GM21619 (cell line): ENCODE results near the gene LSM14A.
"Not testable (repeated sequence)": the region's sequence is repeated elsewhere in the genome, so short reads cannot be mapped to it uniquely, and the experiment has no call there.

ENCODE experiments used
- ATAC-seq: cut with Tn5 transposase; IDR thresholded peaks from one replicate; pipeline ENCODE4 v1.9.1; 2021; ENCODE audit not compliant: unreplicated experiment

LSM14A gene

DNA sequence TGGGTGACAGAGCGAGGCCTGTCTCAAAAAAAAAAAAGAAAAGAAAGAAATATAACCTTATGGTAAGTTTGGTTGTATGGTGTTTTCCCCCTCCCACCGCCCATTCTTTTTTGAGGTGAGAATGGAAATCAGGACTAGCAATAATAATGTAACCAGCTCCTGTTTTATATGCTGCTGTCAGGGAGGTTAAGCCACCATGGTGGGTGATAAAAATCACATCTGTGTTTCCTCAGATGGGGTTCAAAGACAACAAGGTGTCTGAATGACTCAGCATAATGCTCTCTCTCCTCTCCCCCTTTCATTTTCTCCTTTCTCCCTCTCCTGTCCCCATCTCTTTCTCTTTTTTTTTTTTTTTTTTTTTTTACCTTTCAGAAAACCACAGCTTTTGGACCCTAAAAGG, 53.7 kb downstream of the LSM14A start:
- ATAC-seq, result no peak

DNA sequence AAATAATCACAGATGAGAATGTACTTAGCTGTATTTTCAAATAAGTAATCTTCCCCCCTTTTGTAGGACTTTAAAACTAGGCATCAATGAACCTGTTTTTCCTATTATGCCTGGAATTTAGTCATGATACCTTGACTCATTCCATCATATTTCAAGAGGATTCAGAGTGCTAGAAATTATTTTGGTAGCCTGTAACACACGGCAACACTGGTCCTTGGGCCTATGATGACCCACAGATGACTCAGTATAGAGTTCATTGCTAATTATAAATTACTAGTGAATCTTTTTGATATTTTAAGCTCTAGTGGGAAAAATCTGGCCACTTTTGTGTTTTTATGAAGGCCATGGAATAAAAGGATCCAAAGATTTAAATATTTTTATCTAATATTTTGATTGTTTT, 56.0 kb downstream of the LSM14A start:
- no peak for ATAC-seq

DNA sequence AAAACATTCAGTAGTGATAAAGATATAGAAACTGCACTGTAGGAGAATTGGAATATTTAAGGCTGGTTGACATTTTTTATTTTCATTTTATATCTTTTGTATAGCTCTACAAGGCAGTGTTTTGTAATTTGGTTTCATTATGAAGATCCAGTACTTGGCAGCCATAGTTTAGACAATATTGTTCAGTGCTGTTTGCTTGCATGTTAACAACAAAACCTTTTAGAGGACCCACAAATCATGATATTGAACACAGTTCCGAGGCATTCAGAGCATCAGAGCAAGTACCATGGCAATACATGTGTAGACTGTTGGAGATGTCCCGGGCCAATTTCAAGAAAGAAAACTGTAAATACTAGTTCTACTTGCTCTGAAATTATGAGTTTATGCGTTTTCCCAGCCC, 56.5 kb downstream of the LSM14A start:
- no peak for ATAC-seq

DNA sequence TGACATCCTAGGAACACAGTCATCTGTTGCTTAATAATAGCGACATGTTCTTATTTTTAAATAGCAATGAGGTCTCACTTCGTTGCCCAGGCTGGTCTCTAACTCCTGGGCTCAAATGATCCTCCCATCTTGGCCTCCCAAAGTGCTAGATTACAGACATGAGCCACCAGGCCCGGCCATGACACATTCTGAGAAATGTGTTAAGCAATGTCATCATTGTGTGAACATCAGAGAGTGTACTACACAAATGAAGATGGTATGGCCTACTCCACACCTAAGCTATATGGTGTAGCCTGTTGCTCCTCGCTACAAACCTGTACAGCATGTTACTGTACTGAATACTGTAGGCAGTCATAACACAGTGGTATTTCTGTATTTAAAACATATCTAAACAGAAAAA, 57.4 kb downstream of the LSM14A start:
- no peak for ATAC-seq

DNA sequence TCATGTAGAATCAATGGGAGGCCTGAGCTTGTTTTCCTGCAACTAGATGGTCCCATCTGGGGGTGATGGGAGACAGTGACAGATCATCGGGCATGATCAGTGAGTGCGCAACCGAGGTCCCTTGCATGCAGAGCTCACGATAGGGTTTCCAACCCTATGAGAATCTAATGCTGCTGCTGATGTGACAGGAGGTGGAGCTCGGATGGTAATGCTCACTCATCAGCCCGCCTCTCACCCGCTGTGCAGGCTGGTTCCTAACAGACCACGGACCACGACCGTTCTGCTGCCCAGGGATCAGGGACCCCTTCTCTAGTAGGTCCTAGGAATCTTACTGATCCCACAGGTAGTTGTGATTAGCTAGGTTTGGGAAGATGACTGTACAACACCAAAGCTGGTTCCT, 58.5 kb downstream of the LSM14A start:
- ATAC-seq, result no peak

DNA sequence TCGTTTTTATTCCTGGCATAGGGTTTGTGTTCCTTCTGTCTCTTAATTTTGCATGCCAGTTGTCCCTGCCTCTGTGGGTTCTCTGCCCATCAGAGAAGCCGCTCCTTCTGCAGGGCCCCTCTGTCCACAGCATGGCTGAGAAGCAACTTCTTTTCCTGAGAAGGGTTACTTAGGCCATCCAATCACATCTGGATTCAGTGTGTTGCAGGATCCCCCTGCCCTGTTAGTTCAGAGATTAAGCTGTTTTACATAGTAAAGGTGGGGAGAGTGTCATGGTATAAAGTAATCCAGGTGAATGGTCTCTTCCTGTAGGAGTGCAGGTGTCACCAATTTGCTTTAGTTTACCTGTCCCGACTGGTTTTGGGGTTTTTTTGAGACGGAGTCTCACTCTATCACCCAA, 59.1 kb downstream of the LSM14A start:
- ATAC-seq, result no peak

DNA sequence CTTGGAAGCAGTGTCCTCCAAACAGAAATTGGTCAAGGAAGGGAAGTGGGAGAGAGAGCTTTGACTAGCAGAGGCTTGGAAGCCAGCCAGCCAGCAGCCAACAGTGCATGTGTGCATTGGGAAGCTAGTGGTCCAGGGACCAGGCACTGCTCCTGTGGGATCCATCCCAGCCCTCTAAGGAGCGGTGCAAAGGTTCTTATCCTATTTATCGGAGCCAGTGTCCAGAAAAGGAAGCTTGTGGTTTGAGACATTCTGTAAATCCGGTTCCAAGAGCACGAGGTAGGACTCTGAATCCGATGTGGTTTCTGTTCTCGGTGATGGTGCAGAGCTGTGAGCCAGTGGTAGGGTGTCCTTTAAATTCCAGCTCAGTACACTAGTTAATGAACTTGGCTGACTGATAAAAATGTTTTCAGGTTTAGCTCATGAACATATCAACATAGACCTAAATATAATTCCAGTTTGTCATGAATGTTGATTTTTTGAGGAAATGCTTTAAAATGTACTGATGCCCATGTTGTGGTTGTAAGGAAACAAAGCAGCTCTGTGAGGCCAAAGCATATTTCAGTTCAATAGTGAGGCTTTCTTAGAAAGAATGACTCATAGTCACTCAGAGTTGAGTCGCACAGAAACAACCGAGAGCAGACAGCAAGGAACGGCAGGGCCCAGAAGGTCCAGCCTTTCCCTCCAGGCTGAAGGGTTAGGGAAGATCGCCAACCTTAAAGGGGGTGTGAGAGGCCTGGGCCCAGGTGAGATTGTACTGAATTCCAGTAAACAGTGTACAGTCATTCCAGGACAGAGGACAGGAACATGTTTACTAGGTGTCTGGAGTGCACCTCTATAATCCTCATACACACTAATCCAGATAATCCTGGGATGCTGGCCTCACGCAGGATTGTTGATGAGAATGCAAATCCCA, 60.5 kb downstream of the LSM14A start:
- ATAC-seq, result peak; percentile 66

DNA sequence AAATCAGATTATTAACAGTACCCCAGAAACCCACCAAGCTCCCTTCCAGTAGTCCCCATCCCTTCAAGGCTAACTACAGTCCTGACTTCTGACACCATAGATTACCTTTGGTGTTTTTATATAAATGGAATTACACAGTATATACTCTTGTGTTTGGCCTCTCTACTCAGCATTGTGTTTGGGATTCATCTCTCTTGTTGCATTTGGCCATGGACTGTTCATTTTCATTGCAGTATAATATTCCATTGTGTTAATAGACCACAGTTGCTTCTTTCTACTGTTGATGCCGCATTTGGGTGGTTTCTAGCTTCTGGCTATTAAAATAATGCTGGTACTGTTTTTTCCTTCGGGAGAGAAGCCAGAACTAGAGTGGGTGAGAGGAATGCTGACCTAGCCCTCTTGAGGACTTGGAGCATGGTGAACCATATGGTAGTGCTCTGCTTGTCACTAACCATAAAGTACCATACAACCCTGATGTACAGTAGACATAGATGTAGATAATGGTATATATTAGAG, 63.2 kb downstream of the LSM14A start:
- ATAC-seq, result no peak

DNA sequence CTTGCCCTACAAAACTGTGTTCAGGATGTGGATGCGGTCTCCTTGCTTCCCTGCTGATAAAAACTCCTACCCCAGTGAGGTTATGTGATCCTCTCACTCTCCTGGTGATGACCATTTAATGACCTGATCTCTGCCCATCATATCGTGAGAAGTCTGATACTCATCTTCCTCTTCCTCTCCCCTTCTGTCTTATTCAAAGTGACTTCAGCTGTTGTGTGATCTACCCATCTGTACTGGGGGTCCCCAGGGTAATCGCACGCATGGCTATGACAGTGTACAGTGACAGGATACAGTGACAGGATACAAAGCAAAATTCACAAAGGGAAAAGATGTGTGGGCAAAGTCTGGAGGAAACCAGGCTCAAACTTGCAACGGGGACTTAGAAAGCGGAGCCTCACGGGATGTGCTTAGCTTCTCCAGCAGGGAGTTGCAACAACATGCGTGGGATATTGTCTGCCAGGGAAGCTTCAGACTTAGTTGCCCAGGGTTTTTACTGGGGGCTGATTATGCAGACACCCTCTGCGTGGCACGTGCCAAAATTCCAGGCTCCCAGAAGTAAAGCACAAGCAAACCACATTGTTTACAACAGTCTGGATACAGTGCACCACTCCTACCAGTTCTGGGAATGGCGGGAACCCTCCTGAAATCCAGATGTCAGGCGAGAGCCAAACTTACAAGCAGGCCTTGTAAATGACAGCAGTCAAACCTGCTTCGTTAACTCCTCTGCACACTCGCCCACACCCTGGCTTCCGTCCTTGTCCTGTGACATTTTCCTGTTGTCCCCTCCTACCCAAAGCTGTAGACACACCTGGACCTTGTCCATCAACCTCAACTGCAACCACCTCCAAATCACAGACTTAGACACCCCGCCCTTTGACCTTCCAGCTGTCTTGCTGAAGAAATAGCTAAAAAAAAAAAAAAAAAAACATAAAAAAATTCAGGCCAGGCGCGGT, 64.0 kb downstream of the LSM14A start:
- no peak for ATAC-seq

DNA sequence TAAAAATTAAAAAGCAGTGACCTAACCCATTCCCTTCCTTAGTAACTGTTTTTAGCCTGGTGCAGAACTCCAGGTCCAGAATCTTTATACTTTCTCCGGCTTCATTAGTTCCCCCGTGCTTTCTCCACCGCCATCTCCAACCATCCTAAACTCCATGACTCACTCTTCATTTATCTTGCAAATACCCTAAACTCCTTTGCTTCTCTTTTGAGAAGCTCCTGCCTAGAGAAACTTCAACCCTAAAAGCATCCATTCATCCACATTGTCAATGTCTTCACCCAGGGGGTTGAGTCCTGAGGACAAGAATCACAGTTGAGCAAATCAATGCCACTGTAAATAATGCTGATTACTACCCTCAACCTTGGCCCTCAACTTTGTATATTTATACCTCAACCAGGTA, 65.0 kb downstream of the LSM14A start:
- no peak for ATAC-seq

DNA sequence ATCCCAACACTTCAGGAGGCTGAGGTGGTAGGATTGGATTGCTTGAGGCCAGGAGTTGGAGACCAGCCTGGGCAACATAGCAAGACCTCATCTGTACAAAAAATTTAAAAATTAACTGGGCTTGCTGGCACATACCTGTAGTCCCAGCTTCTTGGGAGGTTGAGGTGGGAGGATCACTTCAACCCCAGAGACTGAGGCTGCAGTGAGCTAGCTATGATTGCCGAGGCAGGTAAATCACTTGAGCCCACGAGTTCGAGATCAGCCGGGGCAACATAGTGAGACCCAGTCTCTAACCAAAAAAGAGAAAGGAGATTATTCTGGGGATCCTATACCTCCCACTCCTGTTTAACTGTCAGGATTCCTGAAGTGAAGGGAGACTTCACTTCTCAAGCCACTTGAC, 65.6 kb downstream of the LSM14A start:
- ATAC-seq, result no peak

DNA sequence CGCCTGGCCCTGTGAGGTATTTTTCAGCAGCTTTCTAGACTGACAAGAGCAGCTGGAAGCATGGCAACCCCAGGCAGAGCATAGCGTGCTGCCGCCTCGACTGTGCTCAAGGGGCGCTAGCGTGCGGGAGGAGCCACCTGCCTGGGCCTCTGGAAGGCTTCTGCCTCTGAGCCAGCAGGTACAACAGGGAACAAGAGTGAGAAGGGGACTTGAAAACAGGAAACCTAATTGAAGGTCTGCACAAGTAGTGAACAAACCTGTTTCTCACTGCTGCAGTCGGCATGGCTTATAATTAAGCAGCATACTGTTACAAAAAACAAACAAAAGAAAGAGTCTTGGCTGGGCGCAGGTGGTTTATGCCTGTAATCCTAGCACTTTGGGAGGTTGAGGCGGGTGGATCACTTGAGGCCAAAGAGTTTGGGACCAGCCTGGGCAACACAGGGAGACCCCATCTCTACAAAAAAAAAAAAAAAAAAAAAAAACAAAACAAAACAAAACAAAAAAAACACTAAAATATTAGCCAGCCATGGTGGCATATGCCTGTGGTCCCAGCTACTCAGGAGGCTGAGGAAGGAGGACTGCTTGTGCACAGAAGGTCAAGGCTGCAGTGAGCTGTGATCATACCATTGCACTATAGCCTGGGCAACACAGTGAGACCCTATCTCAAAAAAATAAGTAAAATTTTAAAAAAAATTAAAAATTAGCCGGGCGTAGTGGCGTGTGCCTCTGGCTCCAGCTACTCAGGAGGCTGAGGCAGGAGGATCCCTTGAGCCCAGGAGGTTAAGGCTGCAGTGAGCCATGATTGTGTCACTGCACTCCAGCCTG, 69.4 kb downstream of the LSM14A start:
- no peak for ATAC-seq

DNA sequence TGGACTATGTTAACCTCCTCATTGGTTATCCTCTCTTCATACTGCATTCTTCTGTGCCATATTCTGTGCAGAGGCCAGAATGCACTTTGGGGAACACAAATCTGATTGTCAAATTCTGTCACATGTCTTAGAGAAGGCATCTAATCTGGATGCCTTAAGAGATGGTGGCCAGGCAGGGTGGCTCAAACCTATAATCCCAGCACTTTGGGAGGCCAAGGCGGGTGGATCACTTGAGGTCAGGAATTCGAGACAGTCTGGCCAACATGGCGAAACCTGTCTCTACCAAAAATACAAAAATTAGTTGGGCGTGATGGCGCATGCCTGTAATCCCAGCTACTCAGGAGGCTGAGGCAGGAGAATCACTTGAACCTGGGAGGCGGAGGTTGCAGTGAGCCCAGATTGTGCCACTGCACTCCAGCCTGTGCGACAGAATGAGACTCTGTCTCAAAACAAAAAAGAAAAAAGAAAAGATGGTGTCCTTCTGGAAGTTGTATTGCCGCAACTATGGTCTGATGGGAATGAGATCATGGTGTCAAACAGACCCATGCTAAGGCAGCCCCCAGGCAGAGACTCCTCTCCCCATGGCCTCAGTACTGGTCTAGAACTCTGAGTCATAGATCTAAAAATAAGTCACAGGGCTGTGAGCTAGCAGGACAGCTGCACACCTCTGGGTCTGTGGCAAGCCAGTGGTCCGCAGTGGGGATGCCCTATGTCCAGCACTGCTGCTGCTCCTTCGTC, 71.0 kb downstream of the LSM14A start:
- not testable (repeated sequence) for ATAC-seq

DNA sequence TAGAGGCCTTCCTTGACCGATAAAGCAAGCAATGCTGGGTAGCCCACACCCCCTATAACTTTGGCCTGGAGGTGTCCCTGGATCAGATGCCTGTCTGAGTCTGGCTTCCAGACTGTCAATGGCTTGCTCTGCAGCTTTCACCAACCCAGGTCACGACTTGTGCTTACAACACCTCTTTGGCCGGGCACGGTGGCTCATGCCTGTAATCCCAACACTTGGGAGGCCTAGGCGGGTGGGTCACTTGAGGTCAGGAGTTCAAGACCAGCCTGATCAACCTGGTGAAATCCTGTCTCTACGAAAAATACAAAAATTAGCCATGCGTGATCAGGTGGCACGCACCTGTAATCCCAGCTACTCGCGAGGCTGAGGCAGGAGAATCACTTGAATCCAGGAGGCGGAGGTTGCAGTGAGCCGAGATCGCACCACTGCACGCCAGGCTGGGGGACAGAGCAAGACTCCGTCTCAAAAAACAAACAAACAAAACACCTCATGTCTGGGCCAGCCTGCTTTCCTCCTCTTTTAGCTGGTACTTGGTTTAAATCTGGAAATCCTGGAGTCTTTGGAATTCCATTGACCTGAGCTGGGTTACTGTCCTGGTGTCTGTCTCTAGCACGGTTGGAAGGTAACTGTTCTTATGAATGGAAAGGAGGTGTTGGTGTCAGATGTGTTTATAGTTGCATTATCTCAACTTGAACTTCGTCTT, 71.7 kb downstream of the LSM14A start:
- ATAC-seq, result no peak

DNA sequence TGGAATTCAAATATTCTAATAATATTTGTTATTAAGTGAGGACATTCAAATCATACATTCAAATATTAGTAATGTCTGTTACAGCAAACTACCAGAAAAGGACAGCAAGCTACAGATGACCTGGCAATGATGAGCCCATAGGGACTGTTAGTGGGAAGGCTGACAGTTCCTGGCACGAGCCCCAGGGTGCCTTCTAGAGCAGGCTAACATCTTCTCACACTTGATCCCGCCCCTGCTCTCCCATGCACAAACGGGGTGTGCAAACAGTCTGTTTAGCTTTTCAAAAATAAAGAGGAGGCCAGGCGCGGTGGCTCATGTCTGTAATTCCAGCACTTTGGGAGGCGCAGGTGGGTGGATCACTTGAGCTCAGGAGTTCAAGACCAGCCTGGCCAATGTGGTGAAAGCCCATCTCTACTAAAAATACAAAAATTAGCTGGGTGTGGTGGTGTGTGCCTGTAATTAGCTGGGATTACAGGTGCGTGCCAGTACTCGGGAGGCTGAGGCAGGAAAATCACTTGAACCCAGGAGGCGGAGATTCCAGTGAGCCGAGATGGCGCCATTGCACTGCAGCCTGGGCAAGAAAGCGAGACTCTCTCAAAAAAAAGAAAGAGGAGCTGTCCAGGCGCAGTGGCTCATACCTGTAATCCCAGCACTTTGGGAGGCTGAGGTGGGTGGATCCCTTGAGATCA, 72.5 kb downstream of the LSM14A start:
- ATAC-seq, result no peak

DNA sequence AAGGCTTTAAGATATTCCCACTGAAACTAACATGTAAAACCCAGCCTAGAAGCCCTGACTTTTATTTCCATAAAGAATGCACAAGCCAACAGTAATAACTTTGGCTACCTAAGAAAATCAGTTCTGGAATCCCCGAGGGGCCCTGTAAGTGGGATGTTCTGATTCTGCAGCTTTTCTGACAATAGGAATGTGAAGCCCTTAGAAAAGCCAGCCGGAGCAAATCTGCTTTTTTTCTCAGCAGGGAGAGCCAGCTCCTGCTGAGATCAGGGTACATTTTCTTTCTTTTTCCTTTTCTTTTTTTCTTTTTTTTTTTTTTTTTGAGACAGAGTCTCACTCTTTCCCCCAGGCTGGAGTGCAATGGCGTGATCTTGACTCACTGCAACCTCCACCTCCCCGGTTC, 74.0 kb downstream of the LSM14A start:
- ATAC-seq, result no peak

DNA sequence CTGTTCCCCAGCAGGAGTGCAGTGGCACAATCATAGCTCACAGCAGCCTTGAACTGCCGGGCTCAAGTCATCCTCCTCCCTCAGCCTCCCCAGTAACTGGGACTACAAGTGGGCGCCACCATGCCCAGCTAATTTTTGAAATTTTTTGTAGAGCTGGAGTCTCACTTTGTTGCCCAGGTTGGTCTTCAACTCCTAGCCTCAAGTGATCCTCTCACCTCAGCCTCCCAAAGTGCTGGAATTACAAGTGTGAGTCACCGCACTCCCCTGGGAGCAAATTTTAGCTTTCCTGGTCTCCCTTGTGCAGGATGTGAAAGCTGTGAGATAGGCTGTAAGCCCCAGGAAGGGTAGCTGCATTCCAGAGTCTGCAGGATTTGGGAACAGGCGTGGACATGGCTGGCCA, 76.6 kb downstream of the LSM14A start:
- no peak for ATAC-seq

DNA sequence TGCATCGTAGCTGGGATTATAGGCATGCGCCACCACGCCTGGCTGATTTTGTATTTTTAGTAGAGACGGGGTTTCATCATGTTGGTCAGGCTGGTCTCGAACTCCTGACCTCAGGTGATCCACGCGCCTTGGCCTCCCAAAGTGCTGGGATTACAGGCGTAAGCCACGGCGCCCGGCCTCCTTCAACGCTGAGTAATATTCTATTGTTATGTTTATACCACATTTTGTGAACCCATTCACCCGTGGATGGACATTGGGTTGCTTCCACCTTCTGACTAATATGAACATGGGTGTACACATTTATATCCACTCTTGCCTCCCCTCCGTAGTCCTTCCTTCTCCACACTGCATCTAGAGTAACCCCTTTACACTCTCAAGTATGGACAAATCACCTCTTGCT, 80.9 kb downstream of the LSM14A start:
- ATAC-seq, result not testable (repeated sequence)

DNA sequence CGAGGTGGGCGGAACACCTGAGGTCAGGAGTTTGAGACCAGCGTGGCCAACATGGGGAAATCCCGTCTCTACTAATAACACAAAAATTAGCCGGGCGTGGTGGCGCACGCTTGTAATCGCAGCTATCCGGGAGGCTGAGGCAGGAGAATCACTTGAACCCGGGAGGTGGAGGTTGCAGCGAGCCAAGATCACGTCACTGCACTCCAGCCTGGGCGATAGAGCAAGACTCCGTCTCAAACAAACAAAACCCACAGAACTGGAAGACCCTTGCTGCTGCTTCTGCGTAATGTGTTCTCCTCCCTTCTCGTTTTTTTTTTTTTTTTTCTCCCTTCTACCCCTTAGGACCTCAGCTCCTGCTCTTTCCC, 81.4 kb downstream of the LSM14A start:
- ATAC-seq, result not testable (repeated sequence)
